GM21619 (cell line): Measurements from ENCODE around the gene SPATA2.

ENCODE experiments used
- ATAC-seq: cut with Tn5 transposase; IDR thresholded peaks from one replicate; pipeline ENCODE4 v1.9.1; 2021; ENCODE audit not compliant: unreplicated experiment

SPATA2 gene

GRCh38 chr20:49887251-49888211, 27.8 kb downstream of the SPATA2 start:
- no peak for ATAC-seq

- no peak for ATAC-seq
These were observed 28.6 kb downstream of the SPATA2 start for GRCh38 chr20:49886571-49887213.

DNA sequence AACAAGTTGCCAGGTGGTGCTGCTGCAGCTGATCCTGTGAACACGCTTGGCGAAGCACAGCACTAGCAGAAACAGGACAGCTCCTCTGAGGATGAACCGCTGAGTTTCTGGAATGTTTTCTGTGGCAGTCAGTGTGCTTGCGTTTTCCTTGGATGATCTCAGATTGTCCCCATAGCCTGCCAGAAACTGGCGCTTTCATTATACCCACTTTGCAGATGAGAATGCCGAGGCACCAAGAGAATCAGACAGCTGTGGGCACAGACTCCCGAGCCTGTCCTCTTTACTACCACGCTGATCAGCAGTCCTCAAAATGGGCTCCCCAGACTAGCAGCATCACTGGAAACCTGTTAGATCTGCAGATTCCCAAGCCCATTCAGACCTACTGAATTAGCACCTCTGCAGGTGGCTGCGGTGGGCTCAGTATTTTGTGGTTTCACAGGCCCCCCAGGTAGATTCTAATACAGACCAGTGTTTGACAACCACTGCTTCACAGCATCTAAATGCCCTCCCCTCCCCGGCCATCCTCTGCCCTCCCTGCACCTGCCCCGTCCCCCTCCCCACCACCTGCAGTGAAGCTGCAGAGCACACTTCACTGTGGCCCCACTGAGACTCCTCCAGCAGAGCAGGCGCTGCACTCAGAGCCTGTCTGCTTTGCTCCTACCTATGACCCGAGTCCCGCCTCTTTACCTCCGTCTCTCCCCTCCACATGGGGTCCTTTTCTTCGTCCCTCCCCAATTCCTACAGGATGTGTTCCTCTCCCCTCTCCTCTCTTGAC, 29.6 kb downstream of the SPATA2 start:
- ATAC-seq = no peak

DNA sequence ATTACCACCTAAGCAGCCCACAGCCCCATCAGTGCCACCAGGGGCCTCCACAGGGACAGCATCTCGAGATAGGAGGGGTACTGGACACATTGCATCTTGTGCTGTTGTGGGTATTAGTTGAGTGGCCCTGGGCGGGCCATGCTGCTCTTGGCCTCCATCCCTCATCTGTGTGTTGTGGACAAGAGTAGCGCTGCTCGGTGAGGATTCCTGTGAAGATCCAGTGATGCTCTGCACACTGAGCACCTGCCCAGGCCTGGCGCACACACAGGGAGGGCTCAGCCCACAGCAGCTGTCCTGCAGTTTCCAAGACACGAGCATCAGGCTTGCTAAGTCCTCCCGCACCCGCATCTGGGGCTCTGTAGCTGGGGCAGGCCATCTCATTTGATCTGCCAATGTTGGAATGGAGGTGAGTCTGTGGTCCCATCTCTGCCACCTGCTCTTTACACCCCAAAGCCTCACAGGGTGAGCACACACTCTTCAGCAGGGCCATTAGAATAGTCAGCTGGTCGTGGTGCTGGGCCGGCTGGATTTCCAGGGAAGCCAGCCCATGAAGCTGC, 32.0 kb downstream of the SPATA2 start:
- no peak for ATAC-seq

DNA sequence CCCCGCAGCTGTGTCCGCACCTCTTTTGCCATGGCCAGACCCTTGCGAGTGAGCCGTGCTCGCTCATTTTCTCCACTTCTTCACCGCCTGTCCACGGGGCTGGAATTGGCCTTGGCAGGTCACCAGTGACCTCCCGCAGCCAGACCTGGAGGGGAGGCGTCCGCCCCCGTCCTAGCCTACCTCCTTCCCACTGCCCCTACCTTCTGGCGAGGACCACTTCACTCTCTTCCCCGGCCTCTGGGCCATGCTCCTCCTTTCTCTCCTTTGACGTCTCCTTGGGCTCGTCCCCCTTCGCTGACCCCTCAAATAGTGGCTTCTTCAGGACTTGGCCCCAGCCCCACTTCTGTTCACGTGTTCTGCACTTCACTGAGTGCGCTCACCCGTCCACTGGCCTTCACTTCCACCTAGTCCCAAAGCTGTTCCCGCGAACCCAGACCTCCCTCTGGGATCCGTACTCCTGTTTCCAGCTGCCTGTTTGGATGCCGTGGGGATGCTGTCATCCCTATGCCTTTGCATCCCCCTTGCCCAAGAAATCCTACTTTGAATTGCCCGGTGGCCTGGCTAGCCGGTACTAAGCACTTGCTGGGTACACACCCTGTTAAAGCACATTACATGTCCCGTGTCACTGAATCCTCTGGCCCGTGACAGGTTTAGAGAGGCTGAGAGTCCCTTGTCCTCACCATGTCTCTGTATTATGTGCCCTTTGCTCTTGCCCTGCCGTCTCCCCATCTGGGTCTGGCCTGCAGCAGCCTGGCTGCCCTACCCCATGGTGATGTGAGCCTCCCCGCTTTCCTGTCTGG, 33.0 kb downstream of the SPATA2 start:
- ATAC-seq = no peak

GRCh38 chr20:49880724-49881445, 34.4 kb downstream of the SPATA2 start:
- no peak for ATAC-seq

DNA sequence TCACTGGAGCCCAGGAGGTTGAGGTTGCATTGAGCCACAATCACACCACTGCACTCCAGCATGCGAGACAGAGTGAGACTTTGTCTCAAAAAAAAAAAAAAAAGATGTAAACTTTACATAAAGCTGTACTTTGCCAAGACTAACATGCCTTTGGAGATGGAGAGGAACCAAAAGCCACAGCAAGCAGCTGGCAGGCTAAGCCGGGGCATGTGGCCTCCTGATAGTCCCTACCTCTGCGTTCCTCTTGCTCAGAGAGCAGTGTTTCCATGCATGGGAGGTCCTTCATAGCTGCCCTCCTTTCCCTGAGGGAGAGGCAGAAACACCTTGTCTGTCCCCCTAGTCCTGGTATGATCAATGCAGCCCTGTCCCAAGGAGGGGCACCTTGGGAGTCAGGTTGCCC, 35.2 kb downstream of the SPATA2 start:
- no peak for ATAC-seq

- no peak for ATAC-seq
These were observed 36.4 kb downstream of the SPATA2 start for GRCh38 chr20:49878977-49879376.

DNA sequence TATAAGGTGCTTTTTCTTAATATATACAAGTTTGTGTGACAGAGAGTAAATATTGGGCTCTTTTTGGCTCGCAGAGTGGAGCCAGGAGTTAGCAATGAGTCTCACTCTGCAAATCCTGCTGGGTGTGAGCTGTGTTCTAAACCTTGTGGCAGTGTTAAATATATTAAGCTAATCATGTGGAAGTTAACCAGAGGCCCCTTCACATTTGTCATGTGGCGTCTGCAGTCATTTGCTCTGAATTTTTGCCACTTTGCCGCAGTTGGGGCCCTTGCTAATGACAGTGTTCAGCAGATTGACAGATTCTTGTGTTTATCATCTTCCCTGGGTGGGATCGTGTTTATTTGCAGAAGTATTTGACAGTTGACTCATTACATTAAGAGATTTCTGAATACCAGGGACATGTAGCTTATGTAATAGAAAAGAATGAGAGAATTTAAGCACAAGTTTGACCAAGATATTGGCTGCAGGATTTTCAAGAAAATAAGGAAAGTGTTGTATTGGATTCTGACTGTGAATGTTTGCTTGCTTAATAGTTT, 37.9 kb downstream of the SPATA2 start:
- no peak for ATAC-seq

DNA sequence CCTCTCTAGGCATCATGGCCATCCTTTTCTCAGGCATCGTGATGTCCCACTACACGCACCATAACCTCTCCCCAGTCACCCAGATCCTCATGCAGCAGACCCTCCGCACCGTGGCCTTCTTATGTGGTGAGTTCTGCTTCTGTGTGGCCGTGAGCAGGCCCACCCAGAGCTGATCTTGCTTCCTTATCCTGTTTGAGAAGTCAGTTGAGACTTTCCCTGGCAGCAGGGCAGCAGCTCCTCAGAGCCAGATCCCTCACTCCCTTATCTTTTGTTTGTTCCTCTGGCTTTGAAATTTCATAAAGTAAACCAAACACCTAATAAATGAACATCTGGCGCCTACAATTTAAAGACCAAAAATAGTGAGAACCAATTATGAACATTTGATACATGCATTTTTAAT, 40.6 kb downstream of the SPATA2 start:
- no peak for ATAC-seq

- ATAC-seq = no peak
These were observed 43.3 kb downstream of the SPATA2 start for GRCh38 chr20:49872056-49872455.

DNA sequence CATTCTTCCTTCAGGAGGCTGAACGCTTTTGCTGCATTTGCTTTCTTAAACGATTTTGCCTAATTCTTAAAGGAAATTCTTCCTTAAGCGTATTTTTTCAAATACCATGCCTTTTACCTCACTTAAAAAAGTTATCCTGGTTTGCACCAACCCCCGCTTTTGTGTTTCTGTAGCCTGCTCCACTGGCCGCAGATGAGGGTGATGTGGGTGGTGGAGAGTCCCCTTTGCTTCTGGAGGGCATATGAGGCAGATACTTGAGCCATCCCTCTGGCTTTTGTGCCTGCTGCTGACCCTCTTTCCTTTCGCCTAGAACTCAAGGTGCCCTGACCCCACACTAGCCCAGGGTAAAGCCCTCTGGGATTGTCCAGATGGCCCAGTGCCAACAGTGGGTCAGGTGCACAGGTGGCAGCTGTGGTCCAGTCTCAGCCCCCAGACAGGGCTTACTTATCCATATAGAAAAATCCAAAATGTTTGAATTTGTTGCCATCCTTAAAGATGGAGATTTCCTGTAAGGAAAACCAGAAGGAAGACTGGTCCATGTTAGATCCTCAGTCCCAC, 43.9 kb downstream of the SPATA2 start:
- ATAC-seq = no peak

DNA sequence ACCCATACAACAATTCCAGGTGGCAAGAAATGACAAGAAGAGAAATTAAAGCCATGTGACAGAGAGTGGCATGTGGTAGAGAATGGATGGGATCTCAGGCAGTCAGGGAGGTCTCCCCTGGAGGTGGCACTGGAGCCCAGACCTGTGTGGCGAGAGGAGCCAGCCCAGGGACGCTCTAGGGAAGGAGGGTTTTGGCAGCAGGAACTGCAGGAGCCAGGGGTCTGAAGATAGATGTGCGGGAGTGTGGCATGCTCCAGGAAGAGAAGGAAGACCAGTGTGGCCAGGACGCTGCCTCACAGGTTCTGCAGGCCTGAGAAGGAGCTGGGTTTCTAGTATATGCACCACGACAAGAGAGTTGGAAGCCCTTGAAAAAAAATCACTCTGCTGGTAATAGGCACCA, 45.1 kb downstream of the SPATA2 start:
- no peak for ATAC-seq

DNA sequence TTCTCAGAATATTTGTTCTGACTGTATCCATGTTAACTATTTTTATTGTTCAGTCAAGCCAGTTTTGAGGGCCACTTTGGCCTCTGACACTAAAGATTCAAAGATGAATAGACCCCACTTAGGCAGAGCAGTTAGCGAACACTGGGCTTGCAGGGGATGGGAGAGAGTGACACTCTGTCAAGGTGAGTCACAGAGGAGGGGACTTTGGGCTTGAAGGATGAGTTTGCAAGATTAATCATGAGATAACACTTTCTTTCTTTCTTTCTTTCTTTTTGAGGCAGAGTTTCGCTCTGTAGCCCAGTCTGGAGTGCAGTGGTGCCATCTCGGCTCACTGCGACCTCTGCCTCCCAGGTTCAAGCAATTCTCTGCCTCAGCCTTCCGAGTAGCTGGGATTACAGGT, 46.4 kb downstream of the SPATA2 start:
- no peak for ATAC-seq

GRCh38 chr20:49868538-49868937, 46.8 kb downstream of the SPATA2 start:
- ATAC-seq = no peak

DNA sequence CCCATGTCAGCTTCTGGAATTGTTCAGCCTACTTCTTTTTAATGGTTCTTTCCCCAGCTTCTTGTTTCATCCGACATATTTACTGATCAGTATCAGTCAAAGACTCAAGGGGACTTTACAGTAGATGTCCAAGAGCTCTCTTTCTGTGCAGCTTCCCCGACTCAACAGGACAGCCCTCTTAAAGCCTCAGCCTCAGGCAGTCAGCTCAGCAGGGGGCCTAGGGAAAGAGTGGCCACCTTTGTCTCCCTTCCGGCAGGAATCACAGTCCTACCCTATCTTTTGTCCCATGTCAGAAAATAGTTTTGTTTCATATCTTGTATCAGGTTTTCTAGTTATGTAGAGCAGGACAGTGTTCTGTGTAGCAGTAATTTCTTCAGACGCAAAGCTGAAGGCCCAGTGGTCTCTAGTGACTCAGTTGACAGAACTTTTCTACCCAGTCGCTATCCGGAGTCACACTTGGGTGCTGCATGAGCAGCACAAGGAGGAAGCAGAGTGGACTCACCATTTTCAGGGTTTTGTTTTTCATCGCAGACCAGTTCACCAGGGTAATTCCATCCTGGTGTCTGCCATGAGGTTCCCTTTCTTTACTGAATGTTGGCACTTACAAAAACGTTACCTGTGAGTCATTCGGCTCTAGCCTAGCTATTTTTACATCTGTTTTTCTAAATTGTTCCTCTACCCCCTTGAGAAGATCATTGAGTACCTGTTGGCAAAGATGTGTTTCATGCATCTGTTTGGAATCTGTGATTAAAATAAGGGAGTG, 47.7 kb downstream of the SPATA2 start:
- no peak for ATAC-seq

DNA sequence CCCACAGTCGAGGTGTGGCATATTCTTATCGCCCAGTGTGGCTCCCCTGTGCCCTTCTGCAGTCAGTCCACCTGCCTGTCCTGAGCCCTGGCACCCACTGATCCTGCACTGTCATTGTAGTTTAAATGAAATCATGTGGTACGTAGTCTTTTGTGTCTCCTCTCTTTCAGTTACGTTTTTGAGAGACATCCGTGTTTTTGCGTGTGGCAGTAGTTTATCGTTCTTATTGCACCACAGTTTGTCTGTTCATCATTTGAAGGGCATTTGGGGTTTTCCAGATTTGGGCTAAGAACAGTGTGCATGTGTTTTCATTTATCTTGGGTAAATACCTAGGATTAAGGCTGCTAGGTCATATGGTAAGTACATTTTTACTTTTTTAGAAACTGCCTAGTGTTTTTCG, 49.3 kb downstream of the SPATA2 start:
- no peak for ATAC-seq

GRCh38 chr20:49865559-49865958, 49.8 kb downstream of the SPATA2 start:
- ATAC-seq = no peak

DNA sequence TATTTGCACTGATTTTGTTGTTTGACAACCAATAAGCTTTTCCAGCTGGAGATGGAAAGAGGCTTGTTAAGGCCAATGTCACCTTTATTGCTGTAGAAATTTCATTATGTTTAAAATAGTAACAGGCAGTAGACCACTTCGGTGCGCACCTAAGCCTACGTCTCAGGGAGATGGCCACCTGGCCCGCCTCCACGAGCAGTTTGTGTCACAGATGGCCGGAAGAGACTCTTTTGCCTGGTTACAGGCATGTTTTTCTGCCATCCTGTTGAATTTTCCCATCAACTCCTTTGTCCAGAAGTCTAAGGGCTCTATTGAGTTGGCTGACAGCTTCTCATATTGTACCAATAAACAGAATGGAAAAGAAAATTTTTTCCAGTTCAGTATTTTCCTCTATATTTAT, 51.7 kb downstream of the SPATA2 start:
- ATAC-seq = no peak
